Activated CD4-positive, CD25-positive, alpha-beta regulatory T cell treated with anti-CD3 and anti-CD28 coated beads, Interleukin-2, amount 50 U/mL, for 72 hours (primary cell): ENCODE measurements around the gene A2M.

Source experiments
- DNase-seq: peaks from one replicate; pipeline ENCODE4 v3.0.0; 2021

A2M gene

DNA sequence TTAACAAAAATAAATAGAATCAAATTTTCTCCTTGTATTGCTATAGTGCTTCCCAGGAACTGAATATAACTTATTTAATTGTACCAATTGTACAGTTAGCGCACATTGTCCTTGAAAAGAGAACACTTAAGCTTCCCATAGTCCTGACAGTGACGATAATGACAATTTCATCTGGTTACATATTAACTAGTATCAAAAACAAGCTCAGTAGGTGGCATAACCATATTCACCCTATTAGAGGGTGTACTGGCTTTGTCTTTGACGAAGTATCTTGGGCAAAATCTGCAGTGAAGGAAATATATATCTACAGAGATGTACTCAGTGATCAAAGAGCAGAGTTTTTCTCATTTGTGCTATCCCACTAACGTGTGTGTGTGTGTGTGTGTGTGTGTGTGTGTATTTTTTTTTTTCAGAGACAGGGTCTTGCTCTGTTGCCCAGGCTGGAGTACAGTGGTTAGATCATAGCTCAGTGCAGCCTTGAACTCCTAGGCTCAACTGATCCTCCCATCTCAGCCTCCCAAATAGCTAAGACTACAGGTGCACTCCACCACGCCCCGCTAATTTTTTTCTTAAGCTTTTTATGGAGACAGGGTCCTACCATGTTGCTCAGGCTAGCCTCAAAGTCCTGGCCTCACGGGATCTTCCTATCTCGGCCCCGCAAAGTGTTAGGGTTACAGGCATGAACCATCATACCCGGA lies 4.9 kb upstream of the A2M start:
- no peak for DNase-seq

DNA sequence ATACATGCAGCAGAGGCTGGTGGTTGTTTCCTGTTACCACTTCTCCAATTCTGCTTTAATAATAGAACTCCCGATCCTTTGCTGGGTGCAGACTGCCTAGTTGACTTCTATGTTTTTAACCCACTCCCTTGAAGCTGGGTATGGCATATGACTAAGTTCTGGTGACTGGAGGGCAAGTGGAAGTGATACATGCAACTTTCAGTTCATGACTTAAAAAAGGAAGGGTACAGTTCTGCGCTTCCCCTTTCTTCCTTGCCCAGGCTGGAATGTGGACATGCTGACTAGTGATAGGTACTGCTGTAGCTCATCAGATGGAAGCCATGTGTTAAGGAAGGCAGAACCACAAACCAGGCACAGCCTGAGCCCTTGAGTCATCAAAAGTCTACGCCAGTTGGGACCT lies 2.4 kb upstream of the A2M start:
- no peak for DNase-seq

DNA sequence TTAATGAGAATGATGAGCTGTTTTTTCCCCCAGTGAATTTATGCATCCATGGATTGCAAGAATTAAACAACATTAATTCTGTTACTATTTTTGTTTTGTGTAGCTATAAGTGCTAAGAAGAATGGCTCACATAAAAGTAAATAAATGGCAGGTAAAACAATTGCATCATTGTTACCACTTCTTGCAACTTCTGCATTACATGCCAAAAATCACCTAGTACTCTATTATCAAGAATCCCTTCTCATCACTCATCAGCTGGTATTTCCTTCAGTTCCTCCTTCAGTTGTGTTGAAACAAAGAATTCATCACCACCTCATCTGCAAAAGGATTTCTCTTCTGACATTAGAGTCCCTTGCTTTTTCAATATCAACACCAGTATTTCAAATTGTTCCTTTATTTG lies 773 bp downstream of the A2M start:
- no peak for DNase-seq

DNA sequence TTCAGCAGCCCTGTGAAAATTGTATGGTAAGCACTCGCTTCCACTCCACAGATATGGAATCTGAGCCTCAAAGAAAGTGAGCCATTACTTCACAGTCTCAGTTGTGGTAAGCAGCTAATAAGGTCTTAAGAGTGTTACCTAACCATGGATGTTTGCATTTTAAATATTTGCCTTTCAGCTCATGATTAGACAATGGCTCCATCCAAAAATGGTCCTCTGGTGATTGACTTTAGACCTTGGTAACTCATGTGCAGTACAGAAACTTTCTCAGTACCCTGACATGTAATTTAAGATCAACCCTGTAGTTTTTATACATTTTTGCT lies 1.8 kb downstream of the A2M start:
- DNase-seq, result no peak

DNA sequence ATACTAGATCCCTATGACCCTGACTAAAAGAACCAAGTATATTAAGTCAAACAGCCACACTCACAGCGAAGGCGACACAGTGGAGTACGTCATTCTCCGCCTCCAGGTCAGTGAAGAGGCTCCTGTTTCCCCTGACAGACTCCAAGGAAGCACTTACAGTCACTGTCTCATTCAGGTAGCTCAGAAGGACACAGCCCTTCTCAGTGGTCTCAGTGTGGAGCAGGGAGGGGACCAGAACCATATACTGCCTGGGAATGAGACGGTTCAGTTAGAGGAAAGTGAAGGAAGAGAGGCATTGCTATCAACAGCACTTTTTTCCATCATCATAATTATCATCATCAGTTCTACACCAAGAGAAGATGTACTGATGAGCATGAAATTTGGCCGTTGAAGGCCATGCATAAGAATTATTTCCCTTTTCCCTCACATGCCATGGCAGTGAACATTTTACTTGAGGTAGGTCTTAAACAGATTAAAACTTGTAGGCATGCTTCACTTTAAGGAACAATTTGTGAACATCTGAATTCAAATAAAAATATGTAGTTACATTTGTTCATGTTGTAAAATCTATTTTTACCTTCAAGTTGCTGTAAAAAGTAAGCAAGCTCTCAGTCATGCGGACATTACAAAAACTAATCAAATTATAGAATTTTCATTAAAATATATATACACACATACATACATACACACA lies 2.3 kb downstream of the A2M start:
- no peak for DNase-seq

DNA sequence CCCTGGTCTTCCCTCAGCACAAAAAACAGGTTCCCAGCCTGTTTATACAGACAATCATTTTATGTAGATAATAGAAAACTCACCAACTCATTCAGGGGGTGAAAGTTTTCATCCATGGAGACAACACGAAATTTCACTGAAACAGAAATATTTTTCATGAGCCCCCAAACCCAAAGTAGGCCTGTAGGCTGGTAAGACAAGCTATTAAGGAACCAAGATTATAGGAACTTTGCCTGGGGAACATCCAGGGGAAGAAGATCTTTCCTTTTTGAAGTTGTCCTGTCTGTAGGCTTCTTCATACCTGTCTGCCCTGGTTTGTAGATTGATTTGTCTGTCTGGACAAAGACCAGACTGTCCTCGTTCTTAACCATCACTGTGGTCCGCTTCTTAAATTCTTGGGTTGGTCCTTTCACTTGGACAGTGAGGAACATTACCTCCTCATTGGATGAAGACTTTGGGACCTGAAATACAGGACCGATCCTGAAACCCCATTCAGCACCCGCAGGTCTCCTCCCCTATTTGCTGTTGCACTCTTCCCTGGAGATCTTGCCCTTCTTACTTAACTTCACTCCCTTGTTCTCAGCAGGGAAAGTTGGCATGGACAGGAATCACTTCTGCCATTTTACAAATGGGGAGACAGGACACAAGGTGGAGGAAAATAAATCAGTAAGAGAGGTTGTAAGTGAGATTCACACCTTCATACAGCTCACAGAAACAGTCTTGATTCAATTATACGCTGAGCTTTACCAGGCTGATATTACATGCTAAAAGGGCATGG lies 3.5 kb downstream of the A2M start:
- DNase-seq, result no peak

DNA sequence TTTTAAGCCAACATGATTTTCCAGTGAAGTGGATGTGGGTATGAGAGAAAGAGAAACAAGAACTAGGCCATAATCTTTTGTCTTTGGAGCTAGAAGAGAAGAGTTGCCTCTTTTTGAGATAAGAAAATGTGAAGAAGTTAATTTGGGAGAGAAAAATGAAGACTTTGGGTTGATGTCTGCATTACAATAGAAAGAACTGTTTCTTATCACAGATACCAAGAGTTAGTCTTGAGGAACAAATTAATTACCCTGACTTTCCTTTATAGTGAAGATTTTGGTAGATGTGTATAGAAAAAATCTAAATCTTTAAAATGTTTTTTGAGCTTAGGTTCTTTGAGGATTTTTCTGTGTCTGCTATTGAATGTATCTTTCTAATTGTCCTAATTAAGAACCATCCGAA lies 4.2 kb downstream of the A2M start:
- DNase-seq, result no peak

DNA sequence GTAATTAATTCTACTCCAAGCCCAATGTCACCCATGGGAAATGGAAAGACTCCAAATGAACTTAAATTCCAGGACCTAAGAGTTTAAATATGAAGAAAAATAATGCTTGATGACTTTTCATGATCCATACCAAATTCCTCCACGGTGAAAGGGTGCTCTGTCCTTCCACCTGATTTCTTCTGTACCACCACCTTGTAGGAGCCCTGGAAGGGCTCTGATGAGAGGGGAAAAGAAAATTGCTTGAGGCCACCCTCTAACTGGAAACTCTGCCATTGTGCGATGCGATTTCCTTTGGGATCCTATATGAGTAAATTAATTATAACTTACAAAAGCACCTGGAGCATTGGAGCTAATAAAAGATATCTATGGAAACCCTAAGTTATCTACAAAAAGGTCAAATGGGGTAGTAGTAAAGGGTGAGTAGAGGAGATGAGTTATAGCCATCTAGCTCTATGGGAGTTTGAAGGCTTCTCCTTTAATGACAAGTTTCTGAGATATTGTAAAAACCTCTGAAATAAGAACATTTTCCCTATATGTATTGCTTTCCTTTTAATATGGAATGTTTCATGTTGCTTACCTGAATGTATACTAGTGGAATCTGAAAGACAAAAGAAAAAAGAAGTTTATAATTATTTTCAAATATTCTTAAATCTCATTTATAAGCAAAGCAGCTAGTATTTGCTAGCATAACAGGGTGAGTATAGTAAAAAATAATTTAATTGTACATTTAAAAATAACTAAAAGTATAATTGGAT lies 5.8 kb downstream of the A2M start:
- no peak for DNase-seq

DNA sequence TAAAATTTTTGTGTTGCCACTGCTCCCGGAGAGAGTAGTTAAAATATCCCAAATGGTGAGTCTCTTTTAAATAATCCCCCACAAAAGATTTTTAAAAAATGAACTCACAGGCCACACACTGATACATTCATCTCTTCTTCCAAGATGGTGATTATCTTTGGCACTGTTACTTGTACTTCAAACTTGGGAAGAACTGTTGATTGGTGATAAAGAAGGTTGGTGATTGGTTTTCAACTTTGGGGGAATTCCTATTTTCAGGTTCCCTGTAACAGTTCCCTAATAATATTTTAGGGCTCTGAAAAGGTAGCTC lies 6.6 kb downstream of the A2M start:
- DNase-seq, result no peak

DNA sequence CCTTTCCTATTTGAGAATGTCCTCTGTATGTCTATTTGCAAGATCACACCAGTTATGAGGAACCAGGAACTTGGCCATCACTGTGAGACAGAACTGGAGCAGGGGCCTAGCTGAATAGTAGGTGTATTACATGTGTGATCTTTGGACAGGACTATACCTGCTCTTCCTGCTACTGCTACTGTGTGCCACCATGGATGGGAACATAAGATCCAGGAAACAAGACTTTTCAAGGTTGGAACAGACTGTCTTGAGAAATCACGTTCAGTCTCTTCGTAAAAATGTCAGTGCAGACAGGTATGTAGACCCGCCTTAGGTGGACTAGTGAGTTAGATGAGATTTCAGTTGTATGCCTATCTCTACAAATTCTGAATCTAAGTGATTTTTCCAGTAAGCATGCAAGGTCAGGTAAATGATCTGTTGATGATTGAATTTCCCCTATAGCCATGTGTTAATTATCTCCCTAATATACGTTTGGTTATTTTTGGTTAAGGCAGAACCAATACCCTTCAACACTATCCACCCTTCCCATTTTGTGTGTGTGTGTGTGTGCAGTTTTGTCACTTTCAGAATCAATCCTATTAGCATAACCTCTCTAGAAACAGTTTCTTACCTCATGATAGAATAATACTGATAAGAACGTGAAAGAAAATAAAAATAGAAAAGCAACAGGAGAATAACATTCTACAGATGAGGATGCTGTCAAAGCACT lies 7.1 kb downstream of the A2M start:
- no peak for DNase-seq

DNA sequence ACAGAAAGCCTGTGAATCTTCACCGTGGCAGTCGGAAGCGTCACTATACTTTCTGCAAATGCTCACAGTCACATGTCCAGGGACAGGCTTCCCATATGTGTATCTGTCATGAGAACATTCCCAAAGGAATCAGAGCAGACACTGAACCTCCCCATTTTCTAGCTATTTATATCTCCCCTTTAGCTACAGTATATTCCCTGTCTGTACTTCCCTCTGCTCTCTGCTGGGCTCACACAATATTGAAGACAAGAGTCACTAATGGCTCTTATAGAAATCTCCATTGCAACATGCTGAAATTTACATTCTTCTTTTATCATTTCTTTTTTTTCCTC lies 8.2 kb downstream of the A2M start:
- no peak for DNase-seq

DNA sequence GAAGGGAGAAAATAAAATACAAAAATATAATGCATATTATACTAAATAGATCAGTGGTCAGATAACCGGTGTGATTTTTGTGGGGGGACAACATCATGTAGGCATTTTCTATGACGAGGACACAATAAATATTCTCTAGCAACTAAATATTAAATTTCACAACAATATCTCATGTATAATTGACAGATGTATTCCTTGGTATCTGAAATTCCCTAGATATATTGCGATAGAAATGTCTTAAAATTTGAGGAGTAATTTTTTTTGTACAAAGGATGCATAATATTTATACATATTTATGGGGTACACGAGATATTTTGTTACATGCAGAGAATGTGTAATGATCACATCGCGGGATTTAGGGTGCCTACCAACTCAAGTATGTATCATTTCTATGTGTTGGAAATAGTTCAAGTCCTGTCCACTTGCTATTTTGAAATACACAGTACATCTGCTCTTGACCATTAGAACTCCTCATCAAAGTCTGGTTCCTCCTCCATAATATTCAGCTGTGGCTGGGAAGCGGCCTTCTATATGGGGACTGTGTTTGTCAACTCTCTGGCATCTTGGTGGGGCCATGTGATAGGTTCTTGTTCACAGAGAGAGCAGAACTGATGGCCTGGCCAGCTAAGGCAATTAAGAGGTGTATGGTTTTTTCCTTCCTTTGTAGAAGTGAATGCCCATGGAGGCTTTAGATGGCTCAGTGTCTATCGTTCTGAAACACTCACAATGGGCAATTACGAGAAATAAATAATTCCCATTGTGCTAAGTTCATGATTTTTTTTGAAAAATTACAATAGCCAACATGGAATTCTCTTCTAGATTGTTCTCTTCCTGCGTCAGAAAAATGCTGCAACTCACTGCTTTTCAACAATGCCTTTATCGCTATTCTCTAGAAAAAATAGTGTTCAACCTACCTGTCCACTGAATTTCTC lies 8.8 kb downstream of the A2M start:
- DNase-seq, result no peak

DNA sequence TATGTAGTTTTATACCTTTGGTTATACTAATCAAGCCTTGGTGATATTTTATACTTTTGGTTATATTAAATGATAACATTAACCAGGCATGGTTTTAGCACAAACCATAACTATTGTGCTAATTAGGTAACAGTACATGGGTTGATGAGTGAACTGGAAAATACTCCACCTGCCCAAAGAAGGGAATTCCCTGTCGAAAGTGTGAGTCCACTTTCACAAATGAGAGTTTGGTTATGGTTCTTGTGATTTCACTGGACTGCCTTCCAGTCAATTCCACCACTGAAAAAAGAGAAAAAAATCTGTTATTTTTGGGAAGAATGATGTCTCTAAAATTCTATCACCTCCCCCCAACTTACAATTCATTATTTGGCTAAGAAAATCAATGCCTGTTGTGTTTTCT lies 9.7 kb downstream of the A2M start:
- DNase-seq, result no peak

DNA sequence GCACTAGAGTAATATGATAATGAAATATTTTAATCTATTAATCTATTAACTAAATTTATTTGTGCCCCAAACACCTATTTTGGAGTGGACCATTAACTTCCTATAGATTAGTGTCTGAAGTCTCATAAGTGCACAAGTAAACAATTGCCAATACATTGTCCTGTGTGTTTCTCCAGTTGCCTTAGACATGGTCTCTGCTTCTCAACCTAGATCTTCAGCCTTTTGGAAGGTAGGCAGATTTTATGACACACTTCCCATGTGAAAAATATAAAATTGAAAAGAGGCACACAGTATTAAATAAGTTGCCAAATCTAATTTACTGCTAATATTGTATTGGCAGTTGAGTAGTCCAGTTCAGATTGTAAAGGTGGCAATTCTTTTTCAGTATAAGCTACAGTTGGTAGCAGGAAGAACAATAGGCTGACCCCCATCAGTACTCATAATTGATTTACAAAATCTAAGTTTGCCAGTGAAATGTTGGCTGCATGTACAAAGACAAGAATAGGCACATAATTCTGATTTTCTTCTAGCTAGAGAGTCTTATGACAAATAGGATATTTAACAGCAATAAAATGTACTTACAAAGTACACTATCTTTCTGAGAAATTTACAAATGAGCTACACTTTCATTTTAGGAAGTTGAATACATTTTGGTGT lies 10.8 kb downstream of the A2M start:
- DNase-seq, result no peak

DNA sequence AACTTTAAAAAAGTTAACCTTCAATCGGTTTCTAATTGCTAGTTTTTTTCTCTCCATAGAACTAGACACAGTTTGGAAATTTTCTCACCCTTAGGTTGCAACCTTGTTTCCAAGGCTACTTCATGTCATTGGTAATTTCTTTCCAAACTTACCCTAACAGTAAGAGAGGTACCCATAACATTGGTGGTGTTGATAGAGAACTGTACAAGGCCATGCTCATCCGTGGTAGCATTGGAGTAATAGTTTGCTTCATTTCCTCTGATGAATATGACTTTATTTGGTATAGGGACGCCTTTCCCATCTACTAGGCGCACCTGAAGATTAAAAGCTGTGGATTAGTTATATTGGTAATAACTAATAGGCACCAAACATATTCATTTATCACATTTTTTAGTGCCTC lies 11.6 kb downstream of the A2M start:
- no peak for DNase-seq

DNA sequence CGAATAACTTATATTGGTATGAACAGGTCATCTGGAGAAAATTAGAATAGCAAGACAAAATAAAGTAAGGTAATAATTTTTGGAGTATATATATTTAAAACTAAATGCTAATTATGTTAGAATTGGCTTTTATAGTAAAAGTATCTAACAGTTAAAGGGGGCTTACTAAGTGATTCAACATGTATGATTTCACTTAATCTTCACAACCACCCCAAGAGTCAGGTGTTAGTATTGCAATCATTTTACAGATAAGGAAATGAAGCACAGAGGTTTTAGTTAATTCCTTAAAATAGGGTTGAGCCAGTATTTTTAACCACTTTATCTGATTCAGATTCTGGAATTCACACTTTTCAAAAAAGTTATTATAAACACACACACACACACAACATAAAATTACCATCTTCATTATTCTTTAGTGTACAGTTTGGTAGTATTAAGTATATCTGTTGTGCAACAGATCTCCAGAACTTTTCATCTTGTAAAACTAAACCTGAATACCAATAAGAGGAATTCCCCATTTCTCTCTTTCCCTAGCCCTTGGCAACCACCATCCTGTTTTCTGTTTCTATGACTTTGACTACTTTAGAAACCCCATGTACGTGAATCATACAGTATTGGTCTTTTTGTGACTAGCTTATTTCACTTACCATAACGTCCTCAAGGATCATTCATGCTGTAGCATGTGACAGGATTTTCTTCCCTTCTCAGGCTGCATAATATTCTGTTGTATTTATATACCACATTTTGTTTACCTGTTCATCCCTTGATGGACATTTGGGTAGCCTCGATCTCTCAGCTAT lies 12.5 kb downstream of the A2M start:
- DNase-seq, result no peak

DNA sequence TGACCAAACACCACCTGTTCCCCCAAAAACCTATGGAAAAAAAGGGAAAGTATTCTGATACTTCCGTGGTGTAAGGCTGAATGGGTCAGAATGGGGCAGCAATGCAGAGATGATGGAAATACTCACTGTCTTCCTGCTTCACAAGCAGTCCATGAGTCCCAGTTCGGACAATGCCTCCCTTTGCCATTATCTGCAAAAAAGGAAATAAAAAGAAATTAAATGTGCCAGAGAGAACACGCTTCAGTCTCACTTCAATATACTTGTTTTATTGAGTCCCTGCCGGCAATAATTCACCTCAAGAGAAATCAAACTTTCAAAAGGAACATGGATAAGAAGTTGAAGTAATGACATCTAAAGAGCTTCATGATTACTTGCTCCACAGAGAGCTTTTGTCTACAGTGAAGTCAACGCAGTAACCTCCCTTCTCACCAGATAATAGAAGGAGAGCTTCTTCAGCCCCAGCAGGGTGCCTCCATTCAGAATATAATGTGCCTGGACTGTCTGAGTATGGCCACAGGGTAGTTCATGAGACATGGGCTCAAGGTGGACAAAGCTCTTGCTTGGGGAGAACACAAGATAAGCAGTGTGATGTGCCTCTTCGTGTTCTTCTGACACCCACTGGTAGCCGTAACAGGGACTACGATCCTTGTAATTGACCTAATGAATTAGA lies 14.6 kb downstream of the A2M start:
- DNase-seq, result no peak

DNA sequence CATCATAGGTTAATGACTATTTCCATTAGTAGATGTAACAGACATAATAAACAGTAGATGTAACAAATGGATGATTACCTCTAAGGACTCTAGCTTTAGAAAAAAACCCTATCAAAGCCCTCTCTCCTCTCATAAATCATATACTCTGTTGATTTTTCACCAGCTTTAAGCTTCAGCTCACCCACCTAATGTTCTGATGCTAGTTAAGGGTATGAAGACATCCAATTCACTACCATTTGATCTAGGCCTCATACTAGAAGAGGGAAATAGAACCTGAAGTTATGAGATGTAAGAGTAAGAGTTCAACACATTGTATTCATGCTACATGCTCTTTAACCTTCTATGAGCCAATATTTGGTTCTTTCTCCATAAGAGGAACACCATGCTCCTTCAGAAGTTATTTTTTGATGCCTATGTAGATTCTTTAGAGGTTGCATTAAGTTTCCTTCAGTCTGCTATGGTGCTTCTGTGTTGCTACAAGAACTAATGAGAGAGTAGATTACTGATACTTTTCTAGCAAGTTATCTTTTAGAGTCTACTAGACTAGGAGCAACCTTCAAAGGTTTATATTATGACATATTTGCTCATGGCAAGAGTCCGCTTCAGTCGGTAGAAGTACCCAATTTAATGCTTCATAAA lies 16.0 kb downstream of the A2M start:
- no peak for DNase-seq

DNA sequence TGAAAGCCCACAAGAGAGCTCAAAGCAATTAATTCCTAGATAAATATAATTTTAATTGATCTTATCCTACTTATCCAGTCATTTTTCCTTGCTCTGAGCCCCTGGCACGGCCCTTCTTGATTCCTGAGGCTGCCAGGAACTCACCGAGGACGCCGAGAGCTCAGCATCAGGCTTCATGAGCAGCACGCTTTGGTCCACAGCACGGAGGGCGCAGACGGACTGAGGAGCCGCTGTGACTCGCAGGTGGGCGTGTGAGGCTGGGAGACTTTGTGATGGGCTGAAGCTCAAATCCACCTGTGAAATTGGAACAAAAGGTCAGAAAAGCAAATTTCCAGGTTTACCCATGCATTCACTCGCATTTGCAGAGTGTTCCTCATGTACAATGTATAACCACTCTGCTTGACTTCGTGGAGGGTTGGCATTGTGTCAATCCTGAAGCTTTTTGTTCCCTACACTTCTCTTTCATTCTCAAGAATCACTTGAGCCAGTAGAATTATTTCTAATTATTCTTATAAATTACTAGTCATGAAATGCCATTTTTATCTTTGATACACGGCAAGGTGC lies 17.2 kb downstream of the A2M start:
- DNase-seq, result no peak
